ENCODE measurements around the gene IGFL3.

Gene IGFL3

DNA sequence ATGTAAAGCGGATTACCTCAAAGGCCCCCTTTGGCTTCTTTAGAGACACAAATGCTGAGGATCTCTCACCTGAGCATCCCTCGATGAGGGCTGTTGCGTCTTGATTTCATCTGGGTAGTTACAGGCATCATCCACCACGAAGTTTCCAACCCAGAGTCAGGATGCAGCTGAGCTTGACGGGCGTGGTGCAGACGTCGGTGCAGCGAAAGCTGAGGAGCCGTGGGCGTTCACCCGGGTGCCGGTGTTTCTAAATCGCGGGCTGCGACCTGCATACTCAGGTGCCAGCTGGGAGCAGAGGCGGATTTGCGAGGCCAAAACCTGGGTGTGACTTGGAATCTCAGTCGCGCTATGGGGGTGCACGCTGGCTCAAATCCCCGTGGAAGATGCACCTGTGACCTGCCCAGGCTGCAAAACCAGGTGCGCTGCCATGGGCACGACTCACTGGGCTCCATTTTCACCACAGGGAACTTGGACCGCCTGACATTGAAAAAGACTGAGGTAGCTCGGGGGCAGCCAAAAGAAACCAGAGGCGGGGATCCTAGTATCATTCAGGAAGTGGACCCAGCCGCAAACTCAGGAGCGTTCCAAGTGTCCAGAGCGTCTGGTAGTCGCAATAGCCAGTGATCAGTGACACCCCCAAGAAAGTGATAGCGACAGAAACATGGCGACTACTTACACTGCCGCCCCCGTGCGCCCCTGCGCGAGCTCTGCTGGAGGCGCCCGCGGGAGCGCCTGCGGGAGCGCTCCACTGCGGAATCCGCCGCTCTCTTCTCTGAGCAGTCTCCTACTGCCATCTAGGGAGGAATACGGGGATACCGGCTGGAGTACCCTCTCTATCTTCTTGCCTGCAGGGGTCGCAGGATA, 47.3 kb downstream of the IGFL3 start:
- peak; percentile 69 for DNase-seq (ENCODE audit: low spot score)

DNA sequence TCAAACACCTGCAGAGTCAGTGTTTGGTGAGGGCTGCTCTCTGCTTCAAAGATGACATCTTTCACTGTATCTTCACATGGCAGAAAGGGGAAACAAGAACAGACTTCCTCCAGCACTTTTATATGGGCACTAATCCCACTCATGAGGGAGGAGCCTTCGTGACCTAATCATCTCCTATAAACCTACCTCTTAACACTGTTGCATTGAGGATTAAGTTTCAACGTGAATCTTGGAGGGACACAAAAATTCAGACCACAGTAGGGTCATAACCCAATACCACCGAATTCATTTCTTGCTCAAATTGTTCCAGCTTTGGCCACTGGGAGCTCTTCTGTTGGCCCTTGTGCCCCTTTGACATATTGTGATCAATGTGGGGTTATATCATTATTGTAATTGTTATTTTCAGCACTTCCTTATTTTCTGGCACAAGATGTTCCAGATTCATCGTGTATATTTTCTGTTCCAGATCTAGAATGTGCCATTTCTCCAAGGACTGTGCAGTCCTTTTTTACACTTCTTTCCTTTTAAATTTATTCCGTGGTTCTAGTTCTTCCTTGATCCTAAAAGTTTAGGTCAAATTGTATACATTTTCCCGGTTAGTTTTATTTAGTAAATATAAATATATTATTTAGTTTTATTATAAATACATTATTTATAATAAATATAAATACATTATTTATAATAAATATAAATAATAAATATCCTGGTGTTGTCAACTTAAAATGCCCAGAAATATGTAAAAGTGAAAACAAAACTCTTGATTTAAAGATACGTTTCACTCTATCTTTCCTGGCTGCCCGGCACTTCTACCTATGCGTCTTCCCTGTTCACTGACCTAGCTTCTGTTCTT, 48.2 kb downstream of the IGFL3 start:
- DNase-seq (ENCODE audit: low spot score): no peak

DNA sequence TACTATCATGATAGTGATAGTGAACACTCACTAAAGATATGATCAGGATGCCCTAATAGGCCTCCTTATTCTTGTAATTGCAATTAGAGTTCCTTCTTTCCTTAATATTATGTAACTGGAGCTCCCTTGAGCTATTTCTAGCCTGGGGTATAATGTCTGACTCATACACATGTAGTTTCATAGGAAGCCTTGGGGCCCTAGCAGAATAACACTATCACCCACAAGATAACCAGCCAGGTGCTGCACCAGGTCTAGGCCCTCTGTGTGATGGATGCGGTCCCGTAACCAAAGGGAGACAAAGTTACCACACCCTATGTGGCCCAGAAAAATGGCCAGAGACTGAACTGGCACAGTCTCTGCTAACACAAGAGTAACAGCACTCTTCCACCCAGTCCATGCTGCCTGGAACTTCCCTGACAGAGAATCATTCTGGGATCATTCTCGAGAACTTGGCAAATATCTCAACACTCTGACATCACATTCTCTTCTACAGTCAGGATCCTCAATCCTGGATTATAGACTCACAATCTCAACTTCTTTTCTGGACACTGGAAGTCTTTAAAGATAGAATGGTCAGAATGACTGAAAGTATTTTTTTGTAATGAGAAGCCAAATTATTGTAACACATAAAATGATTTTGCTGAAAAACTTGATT, 51.1 kb downstream of the IGFL3 start:
- no peak for DNase-seq (ENCODE audit: low spot score)

Measured in cerebellar cortex (tissue), 1 donor.